Skin of body (tissue), 2 donors: Measurements from ENCODE around the gene MAGEA2B. TPM values are rescaled to one million over a fixed set of nuclear protein-coding genes. Genes with fewer than 3 reads are reported as not detected.
"Not testable (repeated sequence)": the region's sequence is repeated elsewhere in the genome, so short reads cannot be mapped to it uniquely, and the experiment has no call there.

Source experiments
- DNase-seq: peaks from one replicate; lab custom pipeline; 2025; lab: John Stamatoyannopoulos, UW
- total RNA-seq: library from RNA; depleted of rRNA; stranded (reverse); fragments of >200 nt; gene quantifications from one replicate; pipeline ENCODE4 v1.2.3, GENCODE V29; 2014

Gene MAGEA2B
- total RNA-seq, result not detected

GRCh38 chrX:152713815-152714787, at the start of gene MAGEA2B:
MAGEA2B (plus strand) TSS chrX:152714628; CDS start chrX:152717107, 2,479 bp downstream.
- DNase-seq, result not testable (repeated sequence)

- no peak for DNase-seq
Observed at GRCh38 chrX:152674135-152674534, 40.3 kb upstream of the MAGEA2B start.

GRCh38 chrX:152674652-152675051, 39.8 kb upstream of the MAGEA2B start:
- DNase-seq, result not testable (repeated sequence)

- not testable (repeated sequence) for DNase-seq
Observed at GRCh38 chrX:152681012-152681411, 33.4 kb upstream of the MAGEA2B start.

- not testable (repeated sequence) for DNase-seq
Observed at GRCh38 chrX:152697952-152698931, 16.2 kb upstream of the MAGEA2B start, which contains the start of gene MAGEA3. MAGEA3 (plus strand) TSS chrX:152698794; CDS start chrX:152700833, 2,039 bp downstream.

- not testable (repeated sequence) for DNase-seq
Observed at GRCh38 chrX:152700390-152700789, 14.0 kb upstream of the MAGEA2B start.

- not testable (repeated sequence) for DNase-seq
Observed at GRCh38 chrX:152706500-152706899, 7.9 kb upstream of the MAGEA2B start.

GRCh38 chrX:152709173-152709572, 5.3 kb upstream of the MAGEA2B start, which contains the start of gene CSAG2:
CSAG2 (minus strand) TSS chrX:152709273; CDS start chrX:152709112, 161 bp downstream.
- DNase-seq, result not testable (repeated sequence)

- DNase-seq, result not testable (repeated sequence)
Observed at GRCh38 chrX:152713195-152713594, 1.2 kb upstream of the MAGEA2B start.

- no peak for DNase-seq
Observed at GRCh38 chrX:152725409-152725808, 11.0 kb downstream of the MAGEA2B start.

GRCh38 chrX:152733261-152733975, 19.0 kb downstream of the MAGEA2B start, which contains the start of the genes CSAG1 and MAGEA12:
CSAG1 (minus strand) TSS chrX:152733721; CDS start chrX:152732460, 1,261 bp downstream.
MAGEA12 (plus strand) TSS chrX:152733757; CDS start chrX:152736162, 2,405 bp downstream.
- DNase-seq, result no peak

GRCh38 chrX:152734143-152734858, 19.9 kb downstream of the MAGEA2B start:
- DNase-seq, result not testable (repeated sequence)

GRCh38 chrX:152735101-152735500, 20.7 kb downstream of the MAGEA2B start:
- no peak for DNase-seq

GRCh38 chrX:152735860-152736511, 21.6 kb downstream of the MAGEA2B start:
- DNase-seq, result no peak

GRCh38 chrX:152736528-152736927, 22.1 kb downstream of the MAGEA2B start:
- DNase-seq, result not testable (repeated sequence)

GRCh38 chrX:152738560-152738959, 24.1 kb downstream of the MAGEA2B start:
- DNase-seq, result no peak

- DNase-seq, result not testable (repeated sequence)
Observed at GRCh38 chrX:152753686-152754650, 39.5 kb downstream of the MAGEA2B start, which contains the start of gene MAGEA2. MAGEA2 (minus strand) TSS chrX:152753842; CDS start chrX:152751363, 2,479 bp downstream.

GRCh38 chrX:152754871-152755270, 40.4 kb downstream of the MAGEA2B start:
- not testable (repeated sequence) for DNase-seq
